Sciatic nerve (tissue), 1 donor: ENCODE measurements around the gene ZG16B. TPM values are rescaled to one million over a fixed set of nuclear protein-coding genes. Genes with fewer than 3 reads are reported as not detected.

ENCODE experiments used
- total RNA-seq: library from RNA; stranded (reverse); fragmentation: NEBNext Ultra II Directional; extraction: Animal tissue kit (Norgen Biotek cat#: 25700); gene quantifications from one replicate; pipeline ENCODE4 v1.2.1, GENCODE V29; 2021
- donor health status: DM: no; HTN: no; CAD: no.

Gene ZG16B
- total RNA-seq, 1 donor from 2014 or later, result not detected

Other genes with a start within 250 kb of the ZG16B start
- 18.2 TPM for gene KCTD5, start 147.8 kb upstream of the ZG16B start, total RNA-seq
- 2.1 TPM for gene PRSS27, start 110.1 kb upstream of the ZG16B start, total RNA-seq
- 931 TPM for gene SRRM2, start 77.7 kb upstream of the ZG16B start, total RNA-seq
- 228 TPM for gene ELOB, start 53.0 kb upstream of the ZG16B start, total RNA-seq
- not detected for gene PRSS33, start 42.7 kb upstream of the ZG16B start, total RNA-seq
- not detected for gene PRSS41, start 31.8 kb upstream of the ZG16B start, total RNA-seq
- 0.40 TPM for gene PRSS21, start 13.1 kb upstream of the ZG16B start, total RNA-seq
- 0.36 TPM for gene PRSS22, start 27.9 kb downstream of the ZG16B start, total RNA-seq
- gene FLYWCH2, start 52.9 kb downstream of the ZG16B start, total RNA-seq, result 17.7 TPM
- 72.5 TPM for gene FLYWCH1, start 81.6 kb downstream of the ZG16B start, total RNA-seq
- gene KREMEN2, start 134.0 kb downstream of the ZG16B start, total RNA-seq, result not detected
- gene PAQR4, start 139.0 kb downstream of the ZG16B start, total RNA-seq, result 6.6 TPM
- 1.9 TPM for gene PKMYT1, start 150.1 kb downstream of the ZG16B start, total RNA-seq
- 0.53 TPM for gene CLDN9, start 182.6 kb downstream of the ZG16B start, total RNA-seq
- not detected for gene CLDN6, start 187.9 kb downstream of the ZG16B start, total RNA-seq
- gene TNFRSF12A, start 190.1 kb downstream of the ZG16B start, total RNA-seq, result 13.6 TPM
- gene HCFC1R1, start 193.6 kb downstream of the ZG16B start, total RNA-seq, result 65.9 TPM
- gene THOC6, start 193.7 kb downstream of the ZG16B start, total RNA-seq, result 13.6 TPM
- 0.22 TPM for gene BICDL2, start 206.6 kb downstream of the ZG16B start, total RNA-seq
- gene MMP25, start 216.3 kb downstream of the ZG16B start, total RNA-seq, result 9.1 TPM
- gene IL32, start 235.3 kb downstream of the ZG16B start, total RNA-seq, result 32.6 TPM